ENCODE data around the gene LGR5. TPM values are rescaled to one million over a fixed set of nuclear protein-coding genes. Genes with fewer than 3 reads are reported as not detected.

The LGR5 gene
- total and polyA plus RNA-seq, 2 donors (not counting 3 experiments of a cell fraction or from before 2014, with no cell fraction given) = not detected

DNA sequence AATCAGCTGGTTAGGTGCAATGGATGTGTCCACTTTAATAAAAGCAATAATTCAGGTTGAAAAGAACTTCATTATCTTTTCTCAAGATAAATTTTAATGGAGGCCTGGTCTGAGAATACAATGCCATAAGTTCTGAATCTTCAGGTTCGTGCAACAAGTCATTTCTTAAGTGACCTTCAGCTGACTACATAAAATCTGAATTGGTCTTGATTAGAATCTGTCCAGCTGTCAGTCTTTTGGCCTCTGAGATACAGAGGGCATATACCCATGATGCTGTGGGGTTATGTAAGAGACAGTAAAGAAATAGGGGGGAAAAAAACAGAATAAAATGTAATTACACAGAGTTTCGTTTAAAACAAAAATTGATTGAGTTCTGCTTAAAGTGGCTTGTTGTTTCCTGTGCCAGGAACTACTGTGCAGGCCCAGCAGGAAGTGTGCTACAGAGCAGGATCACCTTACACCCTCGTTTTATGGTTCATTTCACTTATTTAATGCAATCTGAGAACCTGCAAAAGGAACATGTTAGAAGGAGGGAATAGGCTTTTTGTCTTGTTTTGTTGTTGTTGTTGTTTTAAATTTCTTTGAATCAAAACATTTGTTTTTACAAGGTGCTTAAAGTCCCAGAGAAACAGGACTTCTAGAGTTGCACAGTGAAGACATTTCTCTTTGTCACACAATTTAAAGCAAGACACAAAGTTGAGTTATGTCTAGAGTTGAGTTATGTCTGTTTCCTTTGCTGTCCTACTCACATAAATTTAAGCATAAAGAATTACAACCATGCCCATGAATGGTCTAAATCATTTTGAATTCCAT is 64.2 kb downstream of the LGR5 start:
- dilution Hi-C loops (cut with MboI; ENCODE audit: extremely low pct_ligation_motif_present, low sequenced_read_pairs) = no loop called here
- H3K9ac ChIP-seq (replicated peaks; ENCODE audit: extremely low read depth, insufficient read depth, low read length) = no peak overlapping the region
- no peaks in the 10 kb centered on the region for H3K9me3 ChIP-seq (replicated peaks; ENCODE audit: control insufficient read depth, insufficient read depth, low read length)
- H3K4me2 ChIP-seq (ENCODE audit: insufficient read depth, low read length) = no peak overlapping the region
- DNase-seq (ENCODE audit: low read depth, low spot score) (no peak), FAIRE-seq (no peak)
- intact Hi-C loops (cut with micrococcal nuclease) = no loop called here
- H3K27ac ChIP-seq (ENCODE audit: insufficient read depth, low read depth, low read length) = no peak overlapping the region
- POLR2A ChIA-PET = no interaction called here
- H2AFZ ChIP-seq (ENCODE audit: low read depth, low read length) = no peak overlapping the region
- H3K79me2 ChIP-seq (ENCODE audit: control insufficient read depth, insufficient read depth, low read length) = no peaks in the 10 kb centered on the region
- H3K4me1 ChIP-seq (ENCODE audit: control insufficient read depth, extremely low read depth, insufficient read depth, low read length) = no peaks in the 10 kb centered on the region
- BruUV-seq (replicated peaks) = no TSS peak
- TF ChIP-seq POLR2A (IDR thresholded peaks at IDR 0.05; ENCODE audit: low read depth, low read length) = no peak
- no peak for TF ChIP-seq GATA2 (IDR thresholded peaks at IDR 0.05; ENCODE audit: insufficient read depth, insufficient read length, low read depth, low read length)
- no peak for TF ChIP-seq JUN (IDR thresholded peaks at IDR 0.05; ENCODE audit: borderline replicate concordance, insufficient read depth, insufficient read length, low read depth)
- no peak for TF ChIP-seq FOS (IDR thresholded peaks at IDR 0.05; ENCODE audit: borderline replicate concordance, insufficient read depth, low read length)
- no peak for TF ChIP-seq MAX (IDR thresholded peaks at IDR 0.05; ENCODE audit: insufficient read depth, insufficient read length)
- no peak for TF ChIP-seq POLR2AphosphoS5 (IDR thresholded peaks at IDR 0.05; ENCODE audit: insufficient read depth, low read depth, low read length)
- no peak for TF ChIP-seq CTCF (IDR thresholded peaks at IDR 0.05; ENCODE audit: extremely low read depth in 1 of 2, insufficient read depth in 1 of 2, low read depth in 1 of 2, low read length in 2 of 2)
- no peak for TF ChIP-seq MYC (IDR thresholded peaks at IDR 0.05; ENCODE audit: low read depth, low read length)
- TF ChIP-seq EZH2 (IDR thresholded peaks at IDR 0.05; ENCODE audit: borderline replicate concordance, low read depth, low read length, severe bottlenecking) = no peak
- H3K27me3 ChIP-seq (ENCODE audit: control insufficient read depth in 2 of 2, insufficient read depth in 2 of 2, low read length in 2 of 2) = no peaks in the 10 kb centered on the region
- no peak overlapping the region for H3K4me3 ChIP-seq (replicated peaks in 1 of 3; ENCODE audit: insufficient read depth in 1 of 3, low read depth in 1 of 3, low read length in 3 of 3)
- CTCF ChIA-PET = no interaction called here
- H3K9me1 ChIP-seq (replicated peaks; ENCODE audit: control insufficient read depth, extremely low read depth, insufficient read depth, low read length) = no peaks in the 10 kb centered on the region
- no peaks in the 10 kb centered on the region for H4K20me1 ChIP-seq (replicated peaks; ENCODE audit: control insufficient read depth, extremely low read depth, insufficient read depth, low read length)
- H3K36me3 ChIP-seq (ENCODE audit: control insufficient read depth in 2 of 2, extremely low read depth in 1 of 2, insufficient read depth in 2 of 2, low read length in 2 of 2) = no peaks in the 10 kb centered on the region

All from endothelial cell of umbilical vein (primary cell).